Neural cell (in vitro differentiated cells): Measurements from ENCODE around the gene ARHGAP30. TPM values are rescaled to one million over a fixed set of nuclear protein-coding genes. Genes with fewer than 3 reads are reported as not detected.

Experiments used
- H2AFZ ChIP-seq: fragments of 200-600, 300-800 bp; sonication (generic), shearing (Covaris generic); 2 replicates; pipeline ENCODE4 v1.6.0; 2014; ENCODE audit warnings: low read depth, mild to moderate bottlenecking, antibody characterized with exemption, low read length, moderate library complexity
- H3F3A ChIP-seq: fragments of 200-600 bp; shearing (Covaris generic); 2 replicates; pipeline ENCODE4 v1.6.1; 2016; ENCODE audit warnings: mild to moderate bottlenecking, moderate library complexity, mixed read lengths, antibody characterized with exemption, low read length; ENCODE audit not compliant: insufficient read depth, poor library complexity, severe bottlenecking
- H3K27ac ChIP-seq: fragments of 200-600, 300-800 bp; sonication (generic), shearing (Covaris generic); 2 replicates; pipeline ENCODE4 v1.5.1; 2014; ENCODE audit warnings: mild to moderate bottlenecking, low read length, moderate library complexity
- H3K27me3 ChIP-seq: fragments of 300-800, 200-600 bp; sonication (generic), shearing (Covaris generic); 2 replicates; pipeline ENCODE4 v1.6.0; 2014; ENCODE audit warnings: mild to moderate bottlenecking, low read depth, low read length, moderate library complexity; ENCODE audit not compliant: insufficient read depth
- H3K36me3 ChIP-seq: fragments of 300-800, 200-600 bp; sonication (generic), shearing (Covaris generic); 2 replicates; pipeline ENCODE4 v1.5.1; 2014; ENCODE audit warnings: mild to moderate bottlenecking, antibody characterized with exemption, low read length, moderate library complexity; ENCODE audit not compliant: insufficient read depth
- H3K4me2 ChIP-seq: fragments of 300-800, 200-600 bp; sonication (generic), shearing (Covaris generic); 2 replicates; pipeline ENCODE4 v1.6.0; 2014; ENCODE audit warnings: mild to moderate bottlenecking, low read length
- H3K4me3 ChIP-seq: fragments of 300-800, 200-600 bp; sonication (generic), shearing (Covaris generic); 2 replicates; pipeline ENCODE4 v1.5.1; 2014; ENCODE audit warnings: mild to moderate bottlenecking, low read length, moderate library complexity
- H3K79me2 ChIP-seq: fragments of 200-600 bp; shearing (Covaris generic); replicated peaks from 2 replicates; pipeline ENCODE4 v1.6.0; 2014; ENCODE audit warnings: mild to moderate bottlenecking, low read length, moderate library complexity; ENCODE audit not compliant: insufficient read depth
- H3K9ac ChIP-seq: fragments of 300-800, 200-600 bp; sonication (generic), shearing (Covaris generic); 2 replicates; pipeline ENCODE4 v1.6.1; 2016; ENCODE audit warnings: mild to moderate bottlenecking, low read length, mixed read lengths
- H3K9me2 ChIP-seq: fragments of 200-600 bp; shearing (Covaris generic); 2 replicates; pipeline ENCODE4 v1.6.1; 2016; ENCODE audit warnings: mild to moderate bottlenecking, low read length, mixed read lengths; ENCODE audit not compliant: insufficient read depth
- H3K9me3 ChIP-seq: fragments of 200-600, 300-800 bp; sonication (generic), shearing (Covaris generic); 2 replicates; pipeline ENCODE4 v1.6.1; 2016; ENCODE audit warnings: mild to moderate bottlenecking, mixed run types, low read length, moderate library complexity, mixed read lengths
- H4K20me1 ChIP-seq: fragments of 200-600 bp; shearing (Covaris generic); 2 replicates; pipeline ENCODE4 v1.6.1; 2016; ENCODE audit warnings: mild to moderate bottlenecking, mixed run types; ENCODE audit not compliant: insufficient read depth
- CTCF ChIP-seq: fragments of 450-650 bp; IDR thresholded peaks from 2 replicates; pipeline ENCODE4 v1.5.1; 2014; ENCODE audit warnings: antibody characterized with exemption, mild to moderate bottlenecking, moderate library complexity; ENCODE audit not compliant: poor library complexity, severe bottlenecking
- EP300 ChIP-seq: fragments of 450-650 bp; conservative IDR thresholded peaks from 2 replicates; pipeline ENCODE4 v1.6.1; 2014; ENCODE audit warnings: antibody characterized with exemption, mild to moderate bottlenecking, moderate library complexity; ENCODE audit not compliant: poor library complexity, severe bottlenecking
- EZH2 ChIP-seq: fragments of 200-600, 300-800 bp; shearing (Covaris generic), sonication (generic); IDR thresholded peaks from 2 replicates; pipeline ENCODE4 v1.6.1; 2014; ENCODE audit warnings: antibody characterized with exemption, low read length, borderline replicate concordance, mild to moderate bottlenecking; ENCODE audit not compliant: insufficient read depth, poor library complexity, severe bottlenecking
- MXI1 ChIP-seq: fragments of 450-650 bp; conservative IDR thresholded peaks from 2 replicates; pipeline ENCODE4 v1.6.1; 2014; ENCODE audit warnings: antibody characterized with exemption, mild to moderate bottlenecking; ENCODE audit not compliant: poor library complexity, severe bottlenecking
- POLR2AphosphoS5 ChIP-seq: IDR thresholded peaks from 2 replicates; pipeline ENCODE4 v1.6.1; 2012
- RAD21 ChIP-seq: fragments of 450-650 bp; conservative IDR thresholded peaks from 2 replicates; pipeline ENCODE4 v1.6.1; 2014; ENCODE audit warnings: antibody characterized with exemption, mild to moderate bottlenecking, moderate library complexity
- REST ChIP-seq: IDR thresholded peaks from 2 replicates; pipeline ENCODE4 v1.6.1; 2012; ENCODE audit warnings: borderline replicate concordance
- SMC3 ChIP-seq: fragments of 450-650 bp; conservative IDR thresholded peaks from 2 replicates; pipeline ENCODE4 v1.6.1; 2014; ENCODE audit warnings: antibody characterized with exemption, mild to moderate bottlenecking, moderate library complexity; ENCODE audit not compliant: poor library complexity
- TAF1 ChIP-seq: IDR thresholded peaks from 2 replicates; pipeline ENCODE4 v1.6.1; 2012; ENCODE audit warnings: low read depth
- polyA plus RNA-seq: library from polyadenylated mRNA; depleted of rRNA; stranded (reverse); fragments of >200 nt; gene quantifications from 2 replicates; pipeline ENCODE4 v1.2.3, GENCODE V29; 2014

ARHGAP30 gene
- polyA plus RNA-seq, 1 donor from 2014 or later = not detected

- no peak overlapping the region for H3K27ac ChIP-seq
- H3K36me3 ChIP-seq = no peaks in the 10 kb centered on the region
- no peaks in the 10 kb centered on the region for H4K20me1 ChIP-seq
- no peak overlapping the region for H3K9ac ChIP-seq
- H3K4me2 ChIP-seq = no peak overlapping the region
- H3K9me2 ChIP-seq = no peaks in the 10 kb centered on the region
- no peak overlapping the region for H3K4me3 ChIP-seq
- no peaks in the 10 kb centered on the region for H3K9me3 ChIP-seq
- H2AFZ ChIP-seq = no peak overlapping the region
- no peaks in the 10 kb centered on the region for H3F3A ChIP-seq
- TF ChIP-seq REST (no peak), SMC3 (no peak), MXI1 (no peak), EP300 (no peak), CTCF (no peak), TAF1 (no peak), EZH2 (no peak), RAD21 (no peak)
- H3K79me2 ChIP-seq = no peaks in the 10 kb centered on the region
- no peaks in the 10 kb centered on the region for H3K27me3 ChIP-seq
Observed at GRCh38 chr1:161096015-161096414, 26.3 kb upstream of the ARHGAP30 start.

GRCh38 chr1:161095230-161095629, 25.5 kb upstream of the ARHGAP30 start:
- H3K4me2 ChIP-seq = no peak overlapping the region
- no peaks in the 10 kb centered on the region for H3K9me2 ChIP-seq
- no peaks in the 10 kb centered on the region for H3K27me3 ChIP-seq
- H3K36me3 ChIP-seq = no peaks in the 10 kb centered on the region
- no peak overlapping the region for H3K4me3 ChIP-seq
- no peaks in the 10 kb centered on the region for H3K79me2 ChIP-seq
- no peaks in the 10 kb centered on the region for H4K20me1 ChIP-seq
- TF ChIP-seq TAF1 (no peak), RAD21 (no peak), POLR2AphosphoS5 (no peak), MXI1 (no peak), REST (no peak), EP300 (no peak), EZH2 (no peak), CTCF (no peak), SMC3 (no peak)
- no peaks in the 10 kb centered on the region for H3K9me3 ChIP-seq
- no peak overlapping the region for H3K9ac ChIP-seq
- H2AFZ ChIP-seq = no peak overlapping the region
- H3K27ac ChIP-seq = no peak overlapping the region
- H3F3A ChIP-seq = no peaks in the 10 kb centered on the region
